ENCODE data around the gene CLEC9A.
"Not testable (repeated sequence)": the region's sequence is repeated elsewhere in the genome, so short reads cannot be mapped to it uniquely, and the experiment has no call there.

Gene CLEC9A

DNA sequence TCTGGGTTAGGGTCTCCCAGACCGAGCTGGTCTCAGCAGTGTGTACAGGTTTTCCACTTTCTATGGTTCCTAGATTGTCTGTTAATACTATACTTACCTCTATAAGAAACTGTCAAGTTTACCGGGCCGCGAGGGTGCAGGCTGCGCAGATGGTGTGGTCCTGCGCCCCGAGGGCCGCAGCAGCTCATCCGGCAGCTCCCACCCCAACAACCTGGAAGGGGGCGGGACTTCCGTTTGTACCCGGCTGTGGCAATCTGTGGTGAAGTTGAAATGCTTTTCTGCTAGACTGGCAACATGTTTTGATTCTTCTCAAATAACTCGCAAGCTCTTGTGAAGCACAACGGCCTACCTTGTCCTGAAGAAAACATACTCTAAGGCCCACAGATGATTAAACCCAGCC, at the start of gene CLEC9A:
TSS of gene CLEC9A (plus strand) at position 237 of the 400 bp plus-strand sequence. CDS start 22,006 bp downstream, outside the sequence.
- DNase-seq: no peak

DNA sequence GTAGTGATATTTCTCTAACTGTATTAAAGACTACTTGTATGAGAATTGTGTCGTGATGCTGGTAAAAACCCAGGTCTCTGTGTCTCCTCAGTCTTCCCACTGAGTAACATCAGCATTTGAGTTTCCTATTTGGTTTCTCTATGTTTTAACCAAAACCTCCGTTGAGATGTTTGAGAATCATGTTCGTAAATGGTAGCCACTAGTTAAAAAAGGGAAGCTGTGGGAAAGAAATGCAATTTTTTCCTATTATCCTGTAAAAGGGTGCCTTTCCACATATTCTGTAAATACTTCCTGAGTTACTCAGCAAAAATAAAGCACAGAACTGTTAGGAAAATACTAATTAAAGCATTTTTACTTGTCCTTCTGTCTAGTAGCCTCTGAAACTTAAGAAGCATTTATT, 38.6 kb upstream of the CLEC9A start:
- DNase-seq: no peak

DNA sequence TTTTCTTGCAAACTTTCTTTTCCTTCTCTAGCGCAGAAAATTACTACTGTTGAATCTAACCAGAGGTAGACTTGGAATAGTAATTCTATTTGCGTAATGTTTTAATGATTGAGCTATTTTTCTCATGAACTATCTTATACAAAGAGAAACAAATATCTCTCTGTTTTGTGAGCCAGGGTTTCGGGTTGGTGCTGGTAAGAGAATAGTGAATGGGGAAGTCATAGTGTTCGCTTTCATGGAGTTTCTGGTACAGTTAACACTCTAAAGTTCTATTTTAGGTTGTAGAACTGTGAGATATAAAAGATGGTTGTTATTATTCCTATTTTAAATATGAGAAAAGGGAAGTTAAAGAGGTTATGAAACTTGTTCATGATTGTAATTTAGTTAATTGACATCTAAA, 38.2 kb upstream of the CLEC9A start:
- DNase-seq: no peak

DNA sequence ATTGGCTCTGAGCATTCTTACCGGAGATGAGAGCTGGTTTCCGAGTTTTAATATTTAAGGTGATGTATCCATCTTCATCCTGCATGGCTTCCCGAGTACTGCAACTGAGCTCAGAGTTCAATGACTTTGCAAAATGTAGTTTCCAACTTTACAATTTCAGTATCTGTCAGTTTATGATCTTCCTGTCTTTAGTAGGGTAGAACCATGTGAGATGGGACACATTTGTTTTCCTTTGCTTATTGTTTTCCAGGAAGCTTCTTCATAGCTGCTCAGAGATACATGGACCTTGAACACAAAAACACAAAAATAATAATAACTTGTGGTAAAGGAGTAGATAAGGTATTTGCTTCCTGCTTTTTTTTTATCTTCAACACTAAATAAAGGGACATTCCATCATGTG, 31.5 kb upstream of the CLEC9A start, which contains the start of gene CLEC1B:
TSS of gene CLEC1B (minus strand) at position 106 of the 400 bp plus-strand sequence. CDS start at position 85, 21 bp downstream.
- no peak for DNase-seq

DNA sequence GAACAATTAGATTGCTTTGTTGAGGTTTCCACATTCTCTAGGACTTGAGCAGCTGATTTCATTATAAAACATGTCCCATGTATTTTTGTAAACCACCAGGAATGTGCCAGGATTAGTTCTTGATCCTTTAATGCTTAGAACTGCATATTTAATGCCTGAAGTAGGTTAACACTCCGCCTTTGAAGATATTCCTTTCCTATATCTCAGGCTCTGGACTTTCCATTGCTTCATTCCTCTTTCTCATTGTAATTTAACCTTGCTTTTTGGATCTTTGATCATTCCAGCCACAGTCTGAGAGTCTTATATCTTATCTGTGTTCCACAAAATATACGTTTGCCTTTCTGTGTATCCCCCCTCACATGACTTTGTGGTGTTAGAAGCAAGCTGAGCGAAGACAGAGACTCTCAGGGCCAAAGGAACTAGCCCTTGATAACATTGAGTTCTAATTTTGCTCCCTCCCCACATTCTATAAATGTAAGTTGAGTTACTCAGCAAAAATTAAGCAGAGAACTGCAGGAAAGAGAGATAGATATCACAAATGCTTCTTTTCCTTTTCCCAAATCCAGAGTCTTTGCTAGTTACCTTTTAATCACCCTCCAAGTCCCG, 29.2 kb upstream of the CLEC9A start:
- DNase-seq: peak; percentile 6

DNA sequence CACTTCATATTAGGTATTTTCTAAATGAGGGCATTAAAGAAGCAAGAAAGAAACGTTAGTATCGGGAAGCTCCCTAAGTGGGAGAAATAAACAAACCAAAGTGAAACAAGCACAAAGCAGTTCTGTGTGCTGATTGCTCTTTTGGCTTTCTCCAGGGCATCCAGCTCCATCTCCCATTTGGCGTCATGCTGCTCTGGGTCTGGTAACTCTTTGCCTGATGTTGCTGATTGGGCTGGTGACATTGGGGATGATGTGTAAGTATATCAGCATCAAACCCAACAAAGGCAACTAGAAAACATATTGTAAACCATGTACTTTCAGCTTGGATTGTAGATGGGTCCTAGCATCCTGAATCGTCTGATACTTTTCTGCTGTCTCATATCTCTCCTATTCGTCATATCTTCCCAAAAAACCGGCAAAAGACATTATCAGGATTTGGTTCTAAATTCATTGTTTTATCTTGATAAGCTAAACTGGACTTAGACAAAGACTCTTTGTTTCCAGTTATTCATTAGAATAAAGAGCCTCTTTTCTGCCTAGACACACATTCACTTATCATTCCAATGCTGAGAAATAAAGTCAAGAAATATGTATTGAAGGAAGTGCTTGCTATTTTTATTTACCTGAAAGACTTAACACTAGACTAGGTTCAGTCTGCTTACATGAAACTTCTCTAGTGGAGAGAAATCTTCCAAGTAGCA, 17.7 kb upstream of the CLEC9A start:
- DNase-seq: no peak

DNA sequence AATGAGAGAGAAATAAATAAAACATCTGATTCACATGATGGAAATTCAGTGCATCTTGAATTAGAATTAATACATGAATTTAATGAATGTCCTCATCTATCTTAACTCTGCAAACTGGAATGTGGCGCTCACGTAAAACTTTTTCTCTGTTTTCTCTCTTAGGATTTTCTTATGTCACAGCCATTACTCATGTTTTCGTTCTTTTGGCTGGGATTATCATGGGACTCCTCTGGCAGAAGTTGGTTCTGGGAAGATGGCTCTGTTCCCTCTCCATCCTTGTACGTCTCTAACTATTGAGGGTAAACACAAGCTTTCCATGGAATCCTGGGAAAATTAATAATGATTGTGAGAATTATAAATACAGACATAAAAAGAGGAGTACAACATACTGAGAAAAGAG, 15.0 kb upstream of the CLEC9A start:
- no peak for DNase-seq

DNA sequence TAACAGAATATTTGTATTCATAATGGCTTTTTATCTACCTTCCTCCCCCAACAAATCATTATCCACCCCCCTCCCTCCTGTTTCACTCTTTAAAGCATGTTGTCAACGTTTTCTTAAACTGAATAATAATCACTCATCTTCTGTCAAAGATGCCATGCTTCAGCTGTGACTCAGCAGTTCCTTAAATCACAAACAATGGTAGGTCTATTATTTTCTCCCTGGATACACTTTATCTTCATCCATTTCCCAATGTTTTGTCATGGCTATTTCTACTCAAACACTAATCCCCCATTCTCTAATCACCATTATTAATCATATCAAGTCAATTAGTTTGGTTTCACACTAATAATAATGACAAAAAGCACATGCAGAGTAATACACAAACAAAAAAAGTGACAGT, 13.6 kb upstream of the CLEC9A start:
- DNase-seq: peak; percentile 34

DNA sequence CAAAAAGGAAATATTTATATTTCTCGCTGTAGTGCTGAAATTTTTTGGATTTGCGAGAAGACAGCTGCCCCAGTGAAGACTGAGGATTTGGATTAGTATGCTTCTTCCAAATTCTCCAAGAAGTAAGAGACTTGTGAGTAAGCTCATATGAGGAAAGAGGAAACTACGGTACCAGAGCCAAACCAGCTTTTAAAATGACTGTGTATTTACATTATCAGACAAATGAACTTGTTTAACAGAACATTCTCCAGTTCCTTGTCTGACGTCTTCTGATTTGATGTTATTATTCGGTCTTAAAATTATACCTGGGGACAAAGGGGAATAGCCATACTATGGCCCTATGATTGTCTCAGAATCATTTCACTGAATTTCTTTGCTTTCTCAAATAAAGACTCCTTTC, 12.1 kb upstream of the CLEC9A start:
- no peak for DNase-seq

DNA sequence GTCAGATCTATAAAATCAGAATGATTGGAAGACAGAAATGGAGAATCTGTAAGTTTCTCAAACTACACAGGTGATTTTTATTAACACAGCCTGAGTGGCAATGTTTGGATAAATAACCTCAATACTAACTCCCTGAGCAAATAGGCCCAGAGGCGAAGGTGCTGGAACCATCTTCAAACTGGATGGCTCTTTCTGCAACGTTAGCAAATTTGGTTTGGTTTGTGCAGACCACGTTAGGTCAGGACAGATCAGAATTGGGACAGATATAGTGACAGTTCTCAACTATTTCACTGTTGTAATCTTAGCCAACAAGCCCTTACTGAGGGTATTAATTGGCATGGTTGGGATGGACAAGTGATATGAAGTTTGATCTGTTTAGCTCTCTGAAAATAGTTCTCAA, 9.1 kb upstream of the CLEC9A start:
- DNase-seq: no peak

DNA sequence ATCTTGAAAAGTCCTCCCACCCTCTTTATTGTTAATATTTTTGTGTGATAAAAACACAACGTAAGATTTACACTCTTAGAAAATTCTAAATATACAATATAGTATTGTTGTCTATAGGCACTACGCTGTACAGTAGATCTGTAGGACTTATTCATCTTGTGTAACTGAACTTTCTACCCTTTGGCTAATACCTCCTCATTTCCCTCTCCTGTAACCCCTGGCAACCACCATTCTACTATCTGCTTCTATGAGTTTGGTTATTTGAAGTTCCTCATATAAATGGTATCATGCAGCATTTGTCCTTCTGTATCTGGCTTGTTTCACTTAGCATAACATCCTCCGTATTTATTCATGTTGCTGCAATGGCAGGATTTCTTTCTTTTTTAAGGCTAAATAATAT, 5.2 kb upstream of the CLEC9A start:
- DNase-seq: no peak

DNA sequence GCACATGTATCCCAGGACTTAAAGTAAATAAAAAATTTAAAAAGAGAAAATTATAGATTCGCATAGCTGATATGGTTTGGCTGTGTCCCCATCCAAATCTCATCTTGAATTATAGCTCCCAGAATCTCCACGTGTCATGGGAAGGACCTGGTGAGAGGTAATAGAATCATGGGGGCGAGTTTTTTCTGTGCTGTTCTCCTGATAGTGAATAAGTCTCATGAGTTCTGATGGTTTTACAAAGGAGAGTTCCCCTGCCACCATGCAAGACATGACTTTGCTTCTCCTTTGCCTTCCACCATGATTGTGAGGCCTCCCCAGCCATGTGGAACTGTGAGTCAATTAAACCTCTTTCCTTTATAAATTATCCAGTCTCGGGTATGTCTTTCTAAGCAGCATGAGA, 3.8 kb upstream of the CLEC9A start:
- not testable (repeated sequence) for DNase-seq

DNA sequence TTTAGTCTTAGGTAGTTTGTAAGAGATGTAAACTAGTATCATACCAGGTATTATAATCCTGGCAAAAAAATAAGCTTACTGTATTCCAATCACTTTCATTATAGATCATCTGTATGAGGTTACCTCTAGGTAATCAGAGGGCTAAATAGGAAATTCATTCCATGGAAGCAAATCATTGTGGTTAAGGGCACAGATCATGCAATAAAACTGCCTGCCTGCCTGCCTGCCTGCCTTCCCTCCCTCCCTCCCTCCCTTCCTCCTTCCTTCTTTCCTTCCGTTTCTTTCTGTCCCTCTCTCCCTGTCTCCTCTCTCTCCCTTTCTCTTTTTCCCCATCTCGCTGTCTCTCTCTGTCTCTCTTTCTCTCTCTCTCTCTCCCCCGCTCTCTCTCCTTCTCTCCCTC, 3.2 kb upstream of the CLEC9A start:
- DNase-seq: peak; percentile 21

DNA sequence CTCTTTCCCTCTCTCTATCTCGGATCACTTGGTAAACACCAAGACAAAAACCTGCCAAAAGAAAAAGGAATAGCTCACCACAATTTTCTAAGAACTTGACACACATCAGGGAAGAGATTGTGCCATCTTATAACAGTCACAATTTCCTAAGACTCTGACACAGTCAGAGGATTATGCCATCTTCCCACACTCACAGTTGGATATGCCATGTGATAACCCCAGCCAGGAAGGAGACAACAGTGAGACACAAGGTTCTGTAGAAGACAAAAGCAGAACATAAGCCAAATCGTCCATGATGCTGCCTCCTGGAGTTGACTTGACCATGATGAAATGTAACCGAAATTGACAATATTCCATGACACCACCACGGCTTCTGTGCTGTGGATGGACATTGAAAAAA, 2.8 kb upstream of the CLEC9A start:
- peak; percentile 32 for DNase-seq

DNA sequence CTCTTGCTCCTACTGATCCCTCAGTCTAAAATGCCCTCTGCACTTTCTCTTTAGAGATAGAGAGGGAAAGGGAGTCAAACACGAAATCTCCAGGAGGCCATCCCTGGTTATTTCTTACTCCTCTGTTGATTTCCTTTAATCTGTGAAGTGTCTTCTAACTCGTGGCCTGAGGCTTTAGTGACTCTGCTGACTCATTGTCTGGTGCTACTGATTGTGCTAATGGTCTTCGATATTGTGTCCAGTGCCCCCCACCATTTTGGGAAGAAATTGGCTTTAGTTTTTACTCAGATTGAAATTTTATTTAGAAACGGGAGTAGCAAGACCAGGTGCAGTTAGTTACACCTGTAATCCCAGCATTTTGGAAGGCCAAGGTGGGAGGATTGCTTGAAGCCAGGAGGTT, 839 bp downstream of the CLEC9A start:
- peak; percentile 30 for DNase-seq

DNA sequence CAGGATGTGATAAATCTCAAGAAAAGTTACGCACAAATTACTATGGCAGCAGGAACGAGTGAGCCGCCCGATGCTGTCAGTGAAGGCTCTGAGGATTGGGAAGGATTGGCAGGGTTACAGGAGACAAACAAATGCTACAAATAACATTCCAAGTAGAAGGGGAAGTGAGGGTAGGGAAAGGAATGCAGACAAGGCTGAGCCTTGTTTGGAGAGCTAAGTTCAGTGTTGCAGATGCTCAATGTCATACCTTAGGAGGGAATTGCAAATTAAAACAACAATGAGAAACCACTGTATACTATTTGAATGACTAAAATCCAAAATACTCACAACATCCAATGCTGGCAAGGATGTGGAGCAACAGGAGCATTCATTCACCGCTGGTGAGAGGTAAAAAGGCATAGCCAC, 1.3 kb downstream of the CLEC9A start:
- peak; percentile 93 for DNase-seq

DNA sequence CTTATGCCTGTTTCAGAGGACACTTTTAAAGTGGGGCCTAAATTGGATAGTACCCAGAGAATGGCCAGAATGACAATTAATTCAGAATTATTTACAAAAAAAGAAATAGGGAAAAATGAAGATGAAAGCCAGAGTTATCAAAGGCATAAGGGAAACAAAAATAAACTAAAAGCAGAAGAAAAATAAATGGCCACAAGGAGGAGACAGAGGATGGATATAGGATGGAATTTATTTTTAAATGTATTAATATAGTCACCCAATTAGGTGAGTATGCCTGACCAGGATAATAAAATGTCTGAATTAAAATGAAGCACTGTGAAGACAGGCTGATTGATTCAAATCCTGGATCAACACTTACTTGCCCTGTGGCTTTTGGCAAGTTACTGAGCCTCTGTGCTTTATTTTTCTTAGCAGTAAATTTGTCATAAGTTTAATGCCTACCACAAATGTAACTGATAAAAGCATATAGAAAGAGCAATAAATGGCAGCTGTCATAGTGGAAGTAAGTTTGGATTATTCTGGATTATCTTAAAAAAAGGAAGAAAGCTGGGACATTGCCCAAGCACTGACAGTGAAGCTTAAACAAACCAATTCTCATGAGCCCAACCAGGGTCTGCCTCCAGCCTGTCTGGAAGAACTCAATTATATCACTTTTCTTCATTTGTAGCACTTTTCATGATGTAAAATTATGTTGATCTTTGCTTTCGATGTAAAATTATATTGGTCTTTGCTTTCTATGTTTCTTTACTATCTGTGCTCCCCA, 3.5 kb downstream of the CLEC9A start:
- peak; percentile 22 for DNase-seq

DNA sequence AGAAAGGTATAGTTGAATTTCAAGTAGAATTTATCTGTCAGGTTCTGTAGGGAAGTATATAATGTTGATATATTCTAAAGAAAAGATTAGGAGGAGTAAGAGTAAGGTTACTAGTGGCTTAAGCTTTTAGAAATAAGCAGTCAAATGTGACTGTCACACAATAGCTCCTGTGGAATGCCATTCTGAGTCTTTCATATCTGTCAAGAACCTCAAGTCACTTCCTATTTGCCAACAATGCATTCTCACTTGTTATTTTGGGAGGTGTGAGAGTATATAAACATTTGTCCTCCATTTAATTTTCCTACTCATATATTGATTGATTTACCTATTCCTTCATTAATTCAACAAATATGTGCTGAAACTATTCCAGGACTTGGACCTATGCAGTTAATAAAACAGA, 11.7 kb downstream of the CLEC9A start:
- DNase-seq: no peak

DNA sequence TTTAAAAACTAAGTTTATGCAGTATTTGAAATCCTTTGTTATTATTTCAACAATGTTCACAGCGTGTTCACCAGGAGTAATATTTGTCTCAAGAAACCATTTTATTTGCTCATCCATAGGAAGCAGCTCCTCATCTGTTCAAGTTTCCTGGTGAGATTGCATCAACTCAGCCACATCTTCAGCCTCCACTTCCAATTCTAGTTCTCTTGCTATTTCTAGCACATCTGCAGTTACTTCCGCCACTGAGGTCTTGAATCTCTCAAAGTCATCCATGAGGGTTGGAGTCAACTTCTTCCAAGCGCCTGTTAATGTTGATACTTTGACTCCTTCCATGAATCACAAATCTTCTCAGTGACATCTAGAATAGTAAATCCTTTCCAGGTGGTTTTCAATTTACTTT, 18.0 kb downstream of the CLEC9A start:
- DNase-seq: no peak

DNA sequence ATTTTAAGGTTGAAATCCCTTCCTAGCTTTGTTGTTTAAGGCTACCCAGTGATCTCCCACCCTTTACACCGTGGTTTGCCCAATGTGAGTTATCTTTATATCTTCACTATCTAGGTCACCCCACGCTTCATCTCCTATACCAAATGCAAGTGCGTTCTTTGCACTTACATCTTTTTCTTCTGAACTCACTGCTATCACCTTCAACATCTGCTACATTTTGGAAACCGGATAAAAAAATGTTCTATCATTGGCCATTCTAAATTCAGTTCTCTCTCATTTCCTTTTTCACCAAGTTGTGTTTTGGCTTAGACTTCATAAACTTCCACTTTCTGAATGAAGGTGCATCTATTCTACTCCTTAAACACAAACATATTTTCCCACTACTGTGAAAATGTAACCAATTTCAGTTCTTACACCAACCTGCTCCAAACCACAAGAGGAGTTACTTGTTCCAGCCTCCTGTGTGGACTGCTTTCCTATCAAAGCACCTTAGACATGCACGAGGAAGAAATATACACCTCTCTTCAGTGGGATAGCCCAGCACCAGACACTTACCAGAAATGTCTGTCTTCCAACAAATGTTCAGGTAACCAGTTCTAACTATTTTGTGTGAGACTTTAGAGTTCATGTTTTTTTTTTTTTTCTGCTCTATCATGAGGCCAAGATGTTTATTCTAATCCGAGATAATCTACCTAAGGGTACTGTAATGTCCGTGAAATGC, 21.9 kb downstream of the CLEC9A start:
- no peak for DNase-seq

DNA sequence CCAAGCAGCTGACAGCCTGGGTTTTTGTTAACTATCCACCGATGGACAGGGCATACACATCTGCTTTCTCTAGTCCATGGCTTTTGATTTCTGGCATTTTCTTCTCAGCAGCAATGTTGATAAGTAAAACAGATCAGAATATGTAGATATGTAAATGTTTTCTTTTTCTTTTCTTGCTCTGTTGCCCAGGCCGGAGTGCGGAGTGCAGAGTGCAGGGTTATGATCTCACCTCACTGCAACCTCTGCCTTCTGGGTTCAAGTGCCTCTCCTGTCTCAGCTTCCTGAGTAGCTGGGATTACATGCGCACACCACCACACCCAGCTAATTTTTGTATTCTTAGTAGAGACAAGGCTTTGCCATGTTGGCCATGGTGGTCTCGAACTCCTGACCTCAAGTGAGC, 27.9 kb downstream of the CLEC9A start:
- no peak for DNase-seq

DNA sequence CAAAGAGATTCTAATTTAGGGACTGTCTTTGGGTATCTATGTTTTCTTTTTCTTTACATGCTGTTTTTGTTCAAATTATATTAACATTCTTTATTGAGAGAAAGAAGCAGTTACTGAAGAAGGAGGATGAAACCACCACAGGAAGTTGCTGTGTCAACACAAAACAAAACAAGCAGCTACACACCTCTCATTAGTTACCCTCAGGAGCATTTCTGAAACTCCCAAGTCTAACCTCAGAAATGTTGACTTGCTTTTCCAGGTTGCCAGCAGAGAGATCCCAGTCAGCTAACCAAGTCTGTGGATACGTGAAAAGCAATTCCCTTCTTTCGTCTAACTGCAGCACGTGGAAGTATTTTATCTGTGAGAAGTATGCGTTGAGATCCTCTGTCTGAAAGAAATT, 34.8 kb downstream of the CLEC9A start:
- no peak for DNase-seq

DNA sequence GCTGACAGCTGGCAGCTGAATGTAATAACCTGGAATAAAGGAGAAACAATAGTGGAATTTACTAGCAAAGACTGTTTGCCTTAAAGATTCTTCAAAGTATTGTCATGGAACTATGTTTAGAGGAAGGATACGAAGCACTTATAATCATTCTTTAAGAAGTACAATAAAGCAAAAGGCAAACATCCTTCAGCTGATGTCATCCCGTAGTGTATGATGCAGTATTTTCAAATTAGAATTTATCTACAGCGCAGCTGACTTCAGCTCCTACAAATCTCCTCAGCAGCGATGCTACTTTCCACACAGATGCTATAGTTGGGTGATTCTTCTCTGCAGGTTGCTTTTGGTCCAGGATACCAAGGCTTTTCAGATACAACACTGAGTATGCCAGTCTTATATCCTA, 36.8 kb downstream of the CLEC9A start:
- DNase-seq: no peak
